Adrenal gland (tissue), 12 donors: ENCODE measurements around the gene TCN2. TPM values are rescaled to one million over a fixed set of nuclear protein-coding genes. Genes with fewer than 3 reads are reported as not detected.

Experiments
- DNase-seq, 7 donors: peaks; one replicate each; pipeline ENCODE4 v3.0.0-alpha.2; 2019 to 2020
- H3K27ac ChIP-seq, 5 donors: fragments of 200-600 bp; sonication (generic) in 4 of 5; 1 replicate in 3 of 5; 2 replicates in 2 of 5; pipeline versions ENCODE4 v1.5.1 to v1.8.0; 2016 to 2020; ENCODE audit warnings: mild to moderate bottlenecking in 1 of 5
- H3K27me3 ChIP-seq: fragments of 200-600 bp; 2 replicates; pipeline ENCODE4 v1.8.0; 2021
- H3K36me3 ChIP-seq, 2 donors: fragments of 200-600 bp; replicated peaks in 1 of 2; 1 replicate in 1 of 2; 2 replicates in 1 of 2; pipeline versions ENCODE4 v1.5.1 to v1.8.0; 2018 to 2022
- H3K4me1 ChIP-seq, 2 donors: fragments of 200-600 bp; replicated peaks in 1 of 2; 1 replicate in 1 of 2; 2 replicates in 1 of 2; pipeline versions ENCODE4 v1.5.1 to v1.8.0; 2018 to 2021
- H3K4me3 ChIP-seq, 4 donors: fragments of 200-600 bp; sonication (generic) in 3 of 4; one replicate each; pipeline ENCODE4 v1.5.1; 2016 to 2018
- H3K9me3 ChIP-seq, 3 donors: fragments of 200-600 bp; sonication (generic) in 1 of 3; replicated peaks in 1 of 3; 1 replicate in 2 of 3; 2 replicates in 1 of 3; pipeline versions ENCODE4 v1.5.1 to v1.8.0; 2016 to 2021
- CTCF ChIP-seq, 6 experiments: fragments of 450-650 bp in 4 of 6; fragments of 200-600 bp in 2 of 6; sonication (generic) in 1 of 6; IDR thresholded peaks; 1 replicate in 5 of 6; 2 replicates in 1 of 6; pipeline versions ENCODE4 v1.5.1 to v1.8.0; 2016 to 2021; ENCODE audit warnings: antibody characterized with exemption in 6 of 6, mild to moderate bottlenecking in 2 of 6, moderate library complexity in 1 of 6
- POLR2A ChIP-seq, 2 donors: fragments of 450-650 bp; IDR thresholded peaks; one replicate each; pipeline ENCODE4 v1.6.1; 2017; ENCODE audit warnings: antibody characterized with exemption in 2 of 2, mild to moderate bottlenecking in 2 of 2, moderate library complexity in 1 of 2
- WGBS, 4 donors: extraction: QIAGEN DNeasy Blood & Tissue Kit in 2 of 4; methylation state at CpG; one replicate each; pipeline versions ENCODE4 v1.1.5 to v1.1.7; 2013 to 2017; 5-methylcytosine and 5-hydroxymethylcytosine counted together
- intact Hi-C, 2 donors: fragments of 100-400 bp; cut with DNase I; formaldehyde crosslinking; loops; one replicate each; pipeline versions ENCODE4 v1.14.1 to v1.15.0; 2022 to 2023
- polyA plus RNA-seq, 3 donors: library from polyadenylated mRNA; stranded (reverse); fragments of 200-250 nt in 2 of 3; fragments of 350-450 nt in 1 of 3; fragmentation: Illumina TruSeq in 1 of 3; extraction: RNeasy Lipid Tissue Mini Kit (QIAGEN cat#74804) in 1 of 3; gene quantifications; one replicate each; pipeline ENCODE4 v1.2.3, GENCODE V29; 2013 to 2014
- total RNA-seq, 9 donors: library from RNA; depleted of rRNA in 4 of 9; stranded (reverse); fragments of >200 nt in 4 of 9; fragments of 120-200 nt in 1 of 9; fragmentation: NEBNext Ultra II Directional in 1 of 9; extraction: Animal tissue kit (Norgen Biotek cat#: 25700) in 1 of 9; gene quantifications; one replicate each; pipeline versions ENCODE4 v1.1.0 to v1.2.4, GENCODE V29; 2013 to 2023
- donor health status: healthy with polysubstance abuse.
- donor health status: Bipolar disorder and iron deficiency.
- donor health status: DM: yes; HTN: yes; CAD: no.
- donor health status: DM: no; HTN: no; CAD: no.
- donor health status: DM: no; HTN: no; CAD: no.
- donor health status: DM: yes; HTN: yes; CAD: no.

Gene TCN2
- total and polyA plus RNA-seq, 12 donors, result 12.8 to 108 (median 49.9) TPM

DNA sequence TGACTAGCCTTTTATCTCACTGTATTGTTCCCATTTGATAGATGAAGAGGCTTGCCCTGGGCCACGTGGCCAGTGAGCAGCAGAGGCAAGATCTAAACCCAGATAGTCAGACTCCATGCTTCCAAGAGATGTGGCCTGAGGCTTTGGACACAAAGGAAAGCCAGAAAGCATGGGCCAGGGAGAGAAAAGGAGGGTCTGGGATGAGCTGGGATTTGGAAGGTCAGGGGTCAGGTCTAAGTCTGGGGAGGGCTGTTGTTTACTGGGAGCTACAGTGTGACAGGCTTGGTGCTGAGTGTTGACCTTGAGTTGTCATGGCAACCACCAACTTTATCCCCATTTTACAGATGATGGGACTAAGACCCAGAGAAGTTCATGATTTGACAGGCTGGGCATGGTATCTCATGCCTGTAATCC, 30.7 kb downstream of the TCN2 start:
- H3K27me3 ChIP-seq, result no peaks in the 10 kb centered on the region
- intact Hi-C loops, result loop anchor here (5.0 to 10.0 kb wide), 3 partner anchors 57 to 287 kb away; partner anchors contain the start of gene OSBP2 (in 1 of the 2)
- peaks cover 22 to 30% of the 10 kb centered on the region in 2 donors for H3K4me1 ChIP-seq
- no peak overlapping the region for H3K27ac ChIP-seq
- TF ChIP-seq CTCF (IDR thresholded peaks at IDR 0.05) (no peak), POLR2A (IDR thresholded peaks at IDR 0.05) (no peak)
- no peaks in the 10 kb centered on the region for H3K9me3 ChIP-seq
- WGBS, 4 donors, result 53 to 76% (median 68%) methylated on average over 1 of the region's 1 CpG
- H3K4me3 ChIP-seq, result no peak overlapping the region
- no peak for DNase-seq
- no peaks in the 10 kb centered on the region for H3K36me3 ChIP-seq

GRCh38 chr22:30640361-30640760, 33.4 kb downstream of the TCN2 start:
- H3K36me3 ChIP-seq, result no peaks in the 10 kb centered on the region
- H3K27ac ChIP-seq, result no peak overlapping the region
- TF ChIP-seq POLR2A (IDR thresholded peaks at IDR 0.05), result no peak
- no peak for TF ChIP-seq CTCF (IDR thresholded peaks at IDR 0.05)
- H3K4me1 ChIP-seq, result peaks cover 17 to 32% of the 10 kb centered on the region in 2 donors
- WGBS, 4 donors, result 78 to 91% (median 91%) methylated on average over 3 to 4 of the region's 4 CpGs
- intact Hi-C loops, result no loop called here
- H3K9me3 ChIP-seq, result no peaks in the 10 kb centered on the region
- no peaks in the 10 kb centered on the region for H3K27me3 ChIP-seq
- no peak for DNase-seq
- no peak overlapping the region for H3K4me3 ChIP-seq

GRCh38 chr22:30640839-30641430, 34.0 kb downstream of the TCN2 start:
- intact Hi-C loops, result no loop called here
- WGBS, 4 donors, result 90 to 100% (median 95%) methylated on average over 1 to 4 of the region's 4 CpGs
- Histone ChIP-seq H3K4me3 (no peak overlapping the region), H3K27me3 (no peaks in the 10 kb centered on the region), H3K9me3 (no peaks in the 10 kb centered on the region), H3K36me3 (no peaks in the 10 kb centered on the region), H3K4me1 (peaks cover 17 to 30% of the 10 kb centered on the region in 2 donors), H3K27ac (no peak overlapping the region)
- TF ChIP-seq CTCF (IDR thresholded peaks at IDR 0.05) (no peak), POLR2A (IDR thresholded peaks at IDR 0.05) (no peak)
- no peak for DNase-seq

- WGBS, 4 donors, result 82 to 87% (median 85%) methylated on average over 15 to 16 of the region's 16 CpGs
- Histone ChIP-seq H3K27me3 (no peaks in the 10 kb centered on the region), H3K4me3 (no peak overlapping the region), H3K4me1 (peaks cover 0 to 9% of the 10 kb centered on the region in 2 donors), H3K36me3 (no peaks in the 10 kb centered on the region), H3K9me3 (no peaks in the 10 kb centered on the region), H3K27ac (peak overlapping the region in 1 of 5 donors; percentile 52)
- intact Hi-C loops, result no loop called here
- TF ChIP-seq CTCF (IDR thresholded peaks at IDR 0.05) (no peak), POLR2A (IDR thresholded peaks at IDR 0.05) (no peak)
- peak in 1 of 7 donors; percentile 19 for DNase-seq
Observed at GRCh38 chr22:30643055-30643875, 36.3 kb downstream of the TCN2 start.
